Activated CD4-positive, alpha-beta memory T cell treated with anti-CD3 and anti-CD28 coated beads, Interleukin-2, amount 10 ng/mL, durations not matched to agents 7 days and 5 days (primary cell): ENCODE results near the gene TFF3. TPM values are rescaled to one million over a fixed set of nuclear protein-coding genes. Genes with fewer than 3 reads are reported as not detected.

ENCODE experiments used
- CTCF ChIA-PET: fragments of 350-600 bp; sonication (Branson Sonifier 250); formaldehyde crosslinking; loops from one replicate; lab custom pipeline; 2021; ENCODE audit warnings: antibody characterized with exemption, inconsistent platforms; lab: Charles Lee
- POLR2A ChIA-PET: fragments of 350-600 bp; sonication (Branson Sonifier 250); formaldehyde crosslinking; loops from one replicate; lab custom pipeline; 2021; ENCODE audit warnings: antibody characterized with exemption; lab: Charles Lee
- DNase-seq: peaks from one replicate; pipeline ENCODE4 v3.0.0-alpha.2; 2020
- H3K27ac Mint-ChIP-seq: one replicate; pipeline ENCODE4 v1.8.0; 2021; ENCODE audit warnings: mild to moderate bottlenecking, mixed read lengths
- H3K27me3 Mint-ChIP-seq: one replicate; pipeline ENCODE4 v1.8.0; 2021; ENCODE audit warnings: mixed read lengths
- H3K36me3 Mint-ChIP-seq: one replicate; pipeline ENCODE4 v1.8.0; 2021; ENCODE audit warnings: low read depth, mixed read lengths
- H3K4me1 Mint-ChIP-seq: one replicate; pipeline ENCODE4 v1.8.0; 2021; ENCODE audit warnings: mixed read lengths
- H3K4me3 Mint-ChIP-seq: one replicate; pipeline ENCODE4 v1.8.0; 2021; ENCODE audit warnings: mild to moderate bottlenecking, mixed read lengths
- H3K9me3 Mint-ChIP-seq: one replicate; pipeline ENCODE4 v1.8.0; 2021; ENCODE audit warnings: mixed read lengths
- total RNA-seq, 2 experiments: library from RNA; stranded (reverse); gene quantifications; one replicate each; pipeline ENCODE4 v1.2.3, GENCODE V29; 2021

Gene TFF3
- total RNA-seq, 2 experiments from 2014 or later: not detected

GRCh38 chr21:42272109-42272962 lies 42.9 kb downstream of the TFF3 start:
- Mint-ChIP-seq H3K27me3 (no peaks in the 10 kb centered on the region), H3K4me3 (no peak overlapping the region), H3K27ac (no peak overlapping the region), H3K9me3 (no peaks in the 10 kb centered on the region), H3K4me1 (peaks cover 19% of the 10 kb centered on the region), H3K36me3 (peaks cover 4% of the 10 kb centered on the region)
- ChIA-PET POLR2A (interaction anchor here (1.1 to 1.3 kb wide), 2 partner anchors 84 to 90 kb away, joined by 3 read pairs; no protein-coding TSS in a partner anchor), CTCF (interaction anchor here (1.0 kb wide), 1 partner anchor 33 kb away, joined by 3 read pairs; no protein-coding TSS in a partner anchor)
- DNase-seq: no peak

GRCh38 chr21:42271065-42271464 lies 44.1 kb downstream of the TFF3 start:
- Mint-ChIP-seq H3K36me3 (peaks cover under 1% of the 10 kb centered on the region), H3K4me3 (no peak overlapping the region), H3K9me3 (no peaks in the 10 kb centered on the region), H3K27ac (no peak overlapping the region), H3K4me1 (peaks cover 26% of the 10 kb centered on the region), H3K27me3 (no peaks in the 10 kb centered on the region)
- POLR2A ChIA-PET: interaction anchor here (1.0 to 1.1 kb wide), 2 partner anchors 11 to 83 kb away, joined by 3 read pairs; no protein-coding TSS in a partner anchor
- no peak for DNase-seq
- CTCF ChIA-PET: no interaction called here

DNA sequence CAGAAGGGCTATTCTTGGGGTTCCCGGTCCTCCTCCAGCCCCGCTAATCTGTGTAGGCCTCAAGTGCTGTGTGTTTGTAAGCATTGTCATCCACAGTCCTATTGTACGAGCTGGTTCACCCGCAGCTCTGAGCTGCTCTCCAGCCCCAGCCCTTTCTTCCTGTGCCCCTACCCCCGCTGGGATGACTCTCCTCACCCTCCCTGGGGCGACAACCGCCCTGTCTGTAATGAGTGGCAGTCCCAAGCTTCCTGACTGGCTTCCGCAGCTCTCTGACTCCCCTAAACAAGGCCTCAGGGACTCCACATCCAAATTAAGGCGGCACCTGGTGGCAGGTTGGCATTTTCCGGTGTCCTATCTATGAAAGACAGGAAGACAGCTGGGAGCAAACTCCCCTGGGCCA lies 45.8 kb downstream of the TFF3 start:
- no peaks in the 10 kb centered on the region for H3K9me3 Mint-ChIP-seq
- H3K4me1 Mint-ChIP-seq: peaks cover 26% of the 10 kb centered on the region
- POLR2A ChIA-PET: interaction anchor here (1.3 kb wide), 1 partner anchor 135 kb away, joined by 4 read pairs; the partner anchor contains the start of gene UBASH3A
- CTCF ChIA-PET: interaction anchor here (0.8 to 2.1 kb wide), 4 partner anchors 10 to 452 kb away, joined by 3 to 15 read pairs (median 4); no protein-coding TSS in a partner anchor
- H3K27ac Mint-ChIP-seq: no peak overlapping the region
- no peaks in the 10 kb centered on the region for H3K36me3 Mint-ChIP-seq
- no peak for DNase-seq
- no peaks in the 10 kb centered on the region for H3K27me3 Mint-ChIP-seq
- no peak overlapping the region for H3K4me3 Mint-ChIP-seq

GRCh38 chr21:42266971-42267556 lies 48.1 kb downstream of the TFF3 start:
- Mint-ChIP-seq H3K27me3 (no peaks in the 10 kb centered on the region), H3K27ac (peak overlapping the region; percentile 44), H3K9me3 (no peaks in the 10 kb centered on the region), H3K36me3 (no peaks in the 10 kb centered on the region), H3K4me1 (peaks cover 26% of the 10 kb centered on the region), H3K4me3 (no peak overlapping the region)
- DNase-seq: no peak
- CTCF ChIA-PET: interaction anchor here (0.9 kb wide), 1 partner anchor 8 kb away, joined by 3 read pairs; no protein-coding TSS in a partner anchor
- POLR2A ChIA-PET: no interaction called here

DNA sequence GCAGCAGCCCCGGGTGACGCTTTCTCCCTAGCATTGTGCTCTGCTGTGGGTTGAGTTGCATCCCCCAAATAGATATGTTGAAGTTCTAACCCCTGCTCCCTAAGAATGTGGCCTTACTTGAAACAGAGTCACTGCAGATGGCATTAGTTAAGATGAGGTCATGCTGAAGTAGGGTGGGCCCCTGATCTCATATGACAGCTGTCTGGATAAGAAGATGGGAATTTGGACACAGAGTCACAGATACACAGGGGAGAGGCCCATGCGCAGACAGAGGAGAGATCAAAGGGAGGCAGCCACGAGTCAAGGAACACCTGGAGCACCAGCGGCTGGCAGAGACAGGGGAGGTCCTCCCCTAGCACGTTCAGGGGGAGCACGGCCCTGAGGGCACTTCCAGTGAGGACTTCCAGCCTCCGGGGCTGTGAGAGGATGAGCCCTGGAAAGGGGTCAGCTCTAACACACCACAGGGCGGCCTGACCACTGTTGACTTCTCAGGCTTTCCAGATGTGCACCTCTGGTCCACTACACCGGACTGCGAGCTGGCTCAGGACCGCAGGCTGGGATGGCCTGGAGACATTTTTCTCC lies 49.9 kb downstream of the TFF3 start:
- DNase-seq: no peak
- ChIA-PET POLR2A (interaction anchor here (1.0 kb wide), 1 partner anchor 32 kb away, joined by 3 read pairs; no protein-coding TSS in a partner anchor), CTCF (no interaction called here)
- H3K9me3 Mint-ChIP-seq: no peaks in the 10 kb centered on the region
- H3K27ac Mint-ChIP-seq: no peak overlapping the region
- H3K27me3 Mint-ChIP-seq: no peaks in the 10 kb centered on the region
- no peaks in the 10 kb centered on the region for H3K36me3 Mint-ChIP-seq
- H3K4me1 Mint-ChIP-seq: peaks cover 26% of the 10 kb centered on the region
- no peak overlapping the region for H3K4me3 Mint-ChIP-seq

- Mint-ChIP-seq H3K4me3 (no peak overlapping the region), H3K9me3 (no peaks in the 10 kb centered on the region), H3K36me3 (no peaks in the 10 kb centered on the region), H3K27me3 (no peaks in the 10 kb centered on the region), H3K4me1 (peaks cover 25% of the 10 kb centered on the region), H3K27ac (no peak overlapping the region)
- CTCF ChIA-PET: no interaction called here
- no peak for DNase-seq
- POLR2A ChIA-PET: interaction anchor here (1.0 to 1.5 kb wide), 2 partner anchors 31 to 76 kb away, joined by 3 read pairs; no protein-coding TSS in a partner anchor
Measured at GRCh38 chr21:42264245-42265195, 50.7 kb downstream of the TFF3 start.

DNA sequence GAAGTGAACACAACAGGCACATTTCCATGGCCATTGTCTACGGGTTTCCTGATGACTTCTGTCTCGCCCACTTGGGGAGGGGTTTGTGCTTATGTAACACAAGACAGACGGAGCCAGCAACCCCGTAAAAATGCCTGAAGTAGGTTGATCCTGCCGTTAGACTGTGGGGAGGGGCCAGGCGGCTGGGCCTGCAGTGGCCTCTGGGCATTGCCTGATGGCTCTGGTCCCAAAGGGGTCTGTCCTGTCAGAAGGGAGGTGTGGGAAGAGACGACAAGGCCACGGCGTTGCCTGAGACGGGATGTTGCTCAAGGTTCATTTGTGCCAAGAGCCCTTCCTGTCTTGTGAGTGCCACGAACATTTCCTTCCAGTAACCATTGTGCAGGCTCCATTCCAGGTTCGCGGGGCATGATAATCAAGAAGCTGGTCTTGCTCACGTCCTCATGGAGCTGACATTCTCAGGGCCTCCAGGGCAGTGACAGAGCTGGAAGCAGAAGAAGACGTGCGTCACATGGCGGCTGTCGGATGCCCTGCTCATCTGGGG lies 51.5 kb downstream of the TFF3 start:
- ChIA-PET POLR2A (interaction anchor here (1.5 kb wide), 1 partner anchor 75 kb away, joined by 3 read pairs; no protein-coding TSS in a partner anchor), CTCF (interaction anchor here (5.4 kb wide), 1 partner anchor 117 kb away, joined by 83 read pairs; no protein-coding TSS in a partner anchor)
- no peaks in the 10 kb centered on the region for H3K27me3 Mint-ChIP-seq
- no peak overlapping the region for H3K4me3 Mint-ChIP-seq
- H3K9me3 Mint-ChIP-seq: no peaks in the 10 kb centered on the region
- no peaks in the 10 kb centered on the region for H3K36me3 Mint-ChIP-seq
- peaks cover 19% of the 10 kb centered on the region for H3K4me1 Mint-ChIP-seq
- H3K27ac Mint-ChIP-seq: no peak overlapping the region
- no peak for DNase-seq

DNA sequence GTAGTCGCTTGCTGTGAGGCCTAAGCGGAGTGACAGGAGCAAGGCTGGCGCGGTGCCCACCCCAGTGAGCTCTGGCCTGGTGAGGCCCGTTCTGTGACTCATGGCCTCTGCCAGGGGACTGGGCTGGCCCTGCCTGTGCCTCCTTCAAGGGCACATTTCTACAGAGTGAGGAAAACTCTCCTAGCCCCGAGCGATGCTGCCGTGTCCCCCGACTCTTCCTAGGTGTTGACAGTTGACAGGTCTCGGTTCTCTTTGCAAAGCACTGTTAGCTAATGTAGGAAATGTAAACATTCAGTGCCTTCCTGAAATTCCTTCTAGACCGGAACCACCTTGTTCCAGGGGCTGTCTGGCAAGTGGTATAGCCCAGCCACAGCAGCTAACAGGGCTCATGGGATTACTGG lies 52.4 kb downstream of the TFF3 start:
- H3K4me1 Mint-ChIP-seq: peaks cover 18% of the 10 kb centered on the region
- CTCF ChIA-PET: interaction anchor here (5.4 kb wide), 1 partner anchor 116 kb away, joined by 83 read pairs; no protein-coding TSS in a partner anchor

DNA sequence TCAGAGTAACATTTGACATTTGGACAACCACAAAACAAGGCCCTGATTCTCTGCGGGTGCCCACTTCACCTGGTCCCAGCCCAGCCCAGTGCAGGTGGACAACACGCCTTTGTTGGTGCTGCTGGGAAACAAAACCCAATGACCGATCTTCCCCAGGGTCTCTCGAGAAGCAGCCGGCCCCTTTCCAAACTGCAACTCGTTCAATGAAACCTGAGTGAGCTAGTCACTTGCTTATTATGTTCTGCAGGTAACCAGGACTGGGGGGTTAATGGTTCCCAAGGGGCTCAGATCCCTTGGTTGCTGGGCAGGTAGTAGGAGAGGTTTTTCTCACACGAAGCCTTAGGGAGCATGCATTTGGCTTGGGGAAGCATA lies 53.4 kb downstream of the TFF3 start:
- CTCF ChIA-PET: interaction anchor here (0.8 to 5.4 kb wide), 2 partner anchors 12 to 115 kb away, joined by 3 to 83 read pairs; no protein-coding TSS in a partner anchor
- H3K27ac Mint-ChIP-seq: no peak overlapping the region
- no peaks in the 10 kb centered on the region for H3K36me3 Mint-ChIP-seq
- H3K4me3 Mint-ChIP-seq: no peak overlapping the region
- H3K9me3 Mint-ChIP-seq: no peaks in the 10 kb centered on the region
- no peaks in the 10 kb centered on the region for H3K27me3 Mint-ChIP-seq
- POLR2A ChIA-PET: no interaction called here
- no peak for DNase-seq
- H3K4me1 Mint-ChIP-seq: peaks cover 8% of the 10 kb centered on the region

More for the DNA sequence above, 52.4 kb downstream of the TFF3 start:
- H3K27ac Mint-ChIP-seq: no peak overlapping the region
- DNase-seq: no peak
- H3K9me3 Mint-ChIP-seq: no peaks in the 10 kb centered on the region
- no peaks in the 10 kb centered on the region for H3K36me3 Mint-ChIP-seq
- H3K4me3 Mint-ChIP-seq: no peak overlapping the region
- no peaks in the 10 kb centered on the region for H3K27me3 Mint-ChIP-seq
- POLR2A ChIA-PET: interaction anchor here (1.5 kb wide), 1 partner anchor 74 kb away, joined by 3 read pairs; no protein-coding TSS in a partner anchor
